Adrenal gland (tissue), 12 donors: ENCODE results near the gene FZD7. TPM values are rescaled to one million over a fixed set of nuclear protein-coding genes. Genes with fewer than 3 reads are reported as not detected.
A peak's percentile ranks its signal among the peaks of the same experiment; 100 is the strongest.

Experiments
- DNase-seq, 7 donors: peaks; one replicate each; pipeline ENCODE4 v3.0.0-alpha.2; 2019 to 2020
- H3K27ac ChIP-seq, 5 donors: fragments of 200-600 bp; sonication (generic) in 4 of 5; 1 replicate in 3 of 5; 2 replicates in 2 of 5; pipeline versions ENCODE4 v1.5.1 to v1.8.0; 2016 to 2020; ENCODE audit warnings: mild to moderate bottlenecking in 1 of 5
- H3K27me3 ChIP-seq: fragments of 200-600 bp; 2 replicates; pipeline ENCODE4 v1.8.0; 2021
- H3K36me3 ChIP-seq, 2 donors: fragments of 200-600 bp; replicated peaks in 1 of 2; 1 replicate in 1 of 2; 2 replicates in 1 of 2; pipeline versions ENCODE4 v1.5.1 to v1.8.0; 2018 to 2022
- H3K4me1 ChIP-seq, 2 donors: fragments of 200-600 bp; replicated peaks in 1 of 2; 1 replicate in 1 of 2; 2 replicates in 1 of 2; pipeline versions ENCODE4 v1.5.1 to v1.8.0; 2018 to 2021
- H3K4me3 ChIP-seq, 4 donors: fragments of 200-600 bp; sonication (generic) in 3 of 4; one replicate each; pipeline ENCODE4 v1.5.1; 2016 to 2018
- H3K9me3 ChIP-seq, 3 donors: fragments of 200-600 bp; sonication (generic) in 1 of 3; replicated peaks in 1 of 3; 1 replicate in 2 of 3; 2 replicates in 1 of 3; pipeline versions ENCODE4 v1.5.1 to v1.8.0; 2016 to 2021
- POLR2A ChIP-seq, 2 donors: fragments of 450-650 bp; IDR thresholded peaks; one replicate each; pipeline ENCODE4 v1.6.1; 2017; ENCODE audit warnings: antibody characterized with exemption in 2 of 2, mild to moderate bottlenecking in 2 of 2, moderate library complexity in 1 of 2
- WGBS, 4 donors: extraction: QIAGEN DNeasy Blood & Tissue Kit in 2 of 4; methylation state at CpG; one replicate each; pipeline versions ENCODE4 v1.1.5 to v1.1.7; 2013 to 2017; 5-methylcytosine and 5-hydroxymethylcytosine counted together
- intact Hi-C, 2 donors: fragments of 100-400 bp; cut with DNase I; formaldehyde crosslinking; loops; one replicate each; pipeline versions ENCODE4 v1.14.1 to v1.15.0; 2022 to 2023
- polyA plus RNA-seq, 3 donors: library from polyadenylated mRNA; stranded (reverse); fragments of 200-250 nt in 2 of 3; fragments of 350-450 nt in 1 of 3; fragmentation: Illumina TruSeq in 1 of 3; extraction: RNeasy Lipid Tissue Mini Kit (QIAGEN cat#74804) in 1 of 3; gene quantifications; one replicate each; pipeline ENCODE4 v1.2.3, GENCODE V29; 2013 to 2014
- total RNA-seq, 9 donors: library from RNA; depleted of rRNA in 4 of 9; stranded (reverse); fragments of >200 nt in 4 of 9; fragments of 120-200 nt in 1 of 9; fragmentation: NEBNext Ultra II Directional in 1 of 9; extraction: Animal tissue kit (Norgen Biotek cat#: 25700) in 1 of 9; gene quantifications; one replicate each; pipeline versions ENCODE4 v1.1.0 to v1.2.4, GENCODE V29; 2013 to 2023
- TF ChIP-seq, protein P1 (sequence below), 6 experiments: fragments of 450-650 bp in 4 of 6; fragments of 200-600 bp in 2 of 6; sonication (generic) in 1 of 6; IDR thresholded peaks; 1 replicate in 5 of 6; 2 replicates in 1 of 6; pipeline versions ENCODE4 v1.5.1 to v1.8.0; 2016 to 2021; ENCODE audit warnings: antibody characterized with exemption in 6 of 6, mild to moderate bottlenecking in 2 of 6, moderate library complexity in 1 of 6
- donor health status: healthy with polysubstance abuse.
- donor health status: Bipolar disorder and iron deficiency.
- donor health status: DM: yes; HTN: yes; CAD: no.
- donor health status: DM: no; HTN: no; CAD: no.
- donor health status: DM: no; HTN: no; CAD: no.
- donor health status: DM: yes; HTN: yes; CAD: no.

Gene FZD7
- total and polyA plus RNA-seq, 12 donors, result 1.2 to 7.1 (median 3.0) TPM

DNA sequence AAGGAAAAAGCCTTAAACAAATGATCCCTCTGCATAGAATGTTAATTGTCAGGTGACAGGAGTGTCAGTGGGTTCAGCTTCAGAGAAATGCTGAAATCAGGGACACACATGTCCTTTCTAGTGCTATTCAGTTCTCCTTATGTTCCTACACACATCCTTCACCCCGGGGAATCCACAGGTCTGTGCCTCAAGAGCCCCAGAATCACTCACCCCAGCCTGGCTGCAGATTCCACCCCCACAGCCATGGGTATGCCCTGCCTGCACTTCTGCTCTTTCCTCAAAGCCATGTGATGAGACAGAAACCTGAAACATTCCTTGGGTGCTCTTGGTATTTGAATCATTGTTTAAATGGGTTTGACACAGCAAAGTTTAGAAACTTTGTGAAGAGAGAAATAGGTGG lies 27.4 kb upstream of the FZD7 start:
- WGBS, 4 donors, result 80 to 87% (median 82%) methylated on average over 1 of the region's 1 CpG
- Histone ChIP-seq H3K9me3 (no peaks in the 10 kb centered on the region), H3K4me1 (peaks cover 0 to 9% of the 10 kb centered on the region in 2 donors), H3K4me3 (no peak overlapping the region), H3K36me3 (no peaks in the 10 kb centered on the region), H3K27ac (no peak overlapping the region), H3K27me3 (no peaks in the 10 kb centered on the region)
- no peak for DNase-seq
- intact Hi-C loops, result no loop called here
- TF ChIP-seq POLR2A (IDR thresholded peaks at IDR 0.05), result no peak
- TF ChIP-seq, protein P1, sequence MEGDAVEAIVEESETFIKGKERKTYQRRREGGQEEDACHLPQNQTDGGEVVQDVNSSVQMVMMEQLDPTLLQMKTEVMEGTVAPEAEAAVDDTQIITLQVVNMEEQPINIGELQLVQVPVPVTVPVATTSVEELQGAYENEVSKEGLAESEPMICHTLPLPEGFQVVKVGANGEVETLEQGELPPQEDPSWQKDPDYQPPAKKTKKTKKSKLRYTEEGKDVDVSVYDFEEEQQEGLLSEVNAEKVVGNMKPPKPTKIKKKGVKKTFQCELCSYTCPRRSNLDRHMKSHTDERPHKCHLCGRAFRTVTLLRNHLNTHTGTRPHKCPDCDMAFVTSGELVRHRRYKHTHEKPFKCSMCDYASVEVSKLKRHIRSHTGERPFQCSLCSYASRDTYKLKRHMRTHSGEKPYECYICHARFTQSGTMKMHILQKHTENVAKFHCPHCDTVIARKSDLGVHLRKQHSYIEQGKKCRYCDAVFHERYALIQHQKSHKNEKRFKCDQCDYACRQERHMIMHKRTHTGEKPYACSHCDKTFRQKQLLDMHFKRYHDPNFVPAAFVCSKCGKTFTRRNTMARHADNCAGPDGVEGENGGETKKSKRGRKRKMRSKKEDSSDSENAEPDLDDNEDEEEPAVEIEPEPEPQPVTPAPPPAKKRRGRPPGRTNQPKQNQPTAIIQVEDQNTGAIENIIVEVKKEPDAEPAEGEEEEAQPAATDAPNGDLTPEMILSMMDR (IDR thresholded peaks at IDR 0.05), result no peak

DNA sequence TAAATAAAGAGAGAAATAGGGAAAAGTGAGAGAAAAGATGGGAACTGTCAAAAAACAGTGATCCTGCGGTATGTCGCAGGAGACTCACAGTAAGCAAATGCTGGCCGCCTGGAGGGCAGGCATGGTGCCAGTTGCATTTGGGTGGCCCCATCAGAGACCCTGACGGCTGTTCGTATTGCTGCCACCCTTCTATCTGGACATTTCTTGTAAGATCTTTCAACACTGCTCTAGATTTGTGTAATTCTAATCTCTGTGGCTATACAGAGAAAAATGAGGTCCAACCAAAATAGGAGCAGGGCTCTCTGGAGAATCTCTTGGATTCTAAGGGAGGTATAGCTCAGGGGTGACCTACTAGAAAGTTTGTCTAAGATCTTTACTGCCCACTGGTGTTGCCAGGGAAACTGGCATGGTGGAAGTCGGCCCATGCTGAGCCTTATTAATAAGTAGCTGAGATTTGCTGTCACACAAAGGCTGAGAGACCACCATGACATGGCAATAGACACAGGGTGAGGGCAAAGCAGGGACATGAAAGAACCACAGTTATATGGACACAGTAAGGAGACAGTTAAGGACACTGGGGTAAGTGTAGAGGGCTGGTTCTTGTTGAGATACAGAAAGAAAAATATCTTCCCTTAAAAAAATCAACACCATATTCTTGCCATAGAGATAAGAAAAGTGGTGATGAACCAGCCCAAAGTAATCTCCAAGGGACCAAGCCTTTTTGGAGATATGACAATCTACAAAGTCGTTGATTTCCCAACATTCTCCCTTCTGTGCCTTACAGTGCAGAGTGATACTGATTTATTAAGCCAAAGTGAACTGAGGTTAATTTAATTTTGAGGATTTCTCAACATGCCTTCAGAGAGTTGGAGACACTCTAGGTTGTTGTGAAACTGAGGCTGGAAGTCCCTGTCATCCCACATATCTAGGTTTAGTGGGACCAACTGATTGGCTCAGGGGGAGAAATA lies 26.4 kb upstream of the FZD7 start:
- Histone ChIP-seq H3K4me1 (peaks cover 0 to 9% of the 10 kb centered on the region in 2 donors), H3K36me3 (no peaks in the 10 kb centered on the region), H3K4me3 (no peak overlapping the region), H3K9me3 (no peaks in the 10 kb centered on the region), H3K27ac (no peak overlapping the region), H3K27me3 (no peaks in the 10 kb centered on the region)
- intact Hi-C loops, result no loop called here
- WGBS, 4 donors, result 65 to 78% (median 72%) methylated on average over 7 of the region's 7 CpGs
- DNase-seq, result no peak
- TF ChIP-seq POLR2A (IDR thresholded peaks at IDR 0.05), result no peak
- TF ChIP-seq, protein P1 (IDR thresholded peaks at IDR 0.05), result no peak

DNA sequence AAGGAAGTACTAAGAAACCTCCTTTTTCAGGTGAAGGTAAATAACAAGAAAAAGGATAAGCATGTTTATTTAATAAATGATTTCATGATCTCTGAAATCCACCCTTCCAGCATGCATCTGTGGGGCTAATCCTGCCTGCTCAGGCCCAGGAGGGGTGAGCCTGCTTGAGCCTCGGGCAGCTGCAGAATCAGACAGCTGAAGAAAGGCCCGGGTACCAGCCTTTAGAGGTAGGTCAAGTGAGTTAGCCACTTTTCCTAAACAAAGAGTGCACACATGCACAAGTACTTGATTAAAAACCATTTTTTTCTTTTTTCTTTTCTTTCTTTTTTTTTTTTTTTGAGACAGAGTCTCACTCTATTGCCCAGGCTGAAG lies 25.7 kb upstream of the FZD7 start:
- TF ChIP-seq POLR2A (IDR thresholded peaks at IDR 0.05), result no peak
- TF ChIP-seq, protein P1 (IDR thresholded peaks at IDR 0.05), result no peak
- peaks cover 0 to 9% of the 10 kb centered on the region in 2 donors for H3K4me1 ChIP-seq
- H3K27me3 ChIP-seq, result no peaks in the 10 kb centered on the region
- 75 to 98% (median 83%) methylated on average over 2 of the region's 2 CpGs for WGBS, 4 donors
- no peaks in the 10 kb centered on the region for H3K9me3 ChIP-seq
- no peak overlapping the region for H3K27ac ChIP-seq
- no peak overlapping the region for H3K4me3 ChIP-seq
- DNase-seq, result no peak
- intact Hi-C loops, result no loop called here
- H3K36me3 ChIP-seq, result no peaks in the 10 kb centered on the region

DNA sequence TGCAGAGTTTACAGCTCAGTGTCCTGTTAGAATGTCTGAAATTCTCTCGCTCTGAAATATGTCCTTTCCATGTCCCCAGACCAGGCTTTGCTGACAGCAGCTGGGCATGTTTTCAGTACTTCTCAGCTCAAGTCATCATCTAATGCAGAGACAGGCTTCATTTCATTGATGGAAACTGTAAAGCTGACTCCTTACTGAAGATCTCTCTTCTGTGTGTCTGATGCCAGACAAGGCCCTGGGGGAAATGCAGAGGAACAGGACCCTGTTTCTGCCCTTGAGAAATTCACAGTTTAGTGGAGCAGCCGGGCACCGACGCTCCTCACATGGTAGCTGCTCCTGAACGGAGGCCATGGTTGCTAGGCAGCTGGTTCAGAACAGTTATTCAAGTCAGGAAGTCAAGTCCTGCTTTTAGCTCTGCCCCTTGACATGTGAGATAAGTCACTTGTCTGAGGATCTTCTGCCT lies 24.6 kb upstream of the FZD7 start:
- no peaks in the 10 kb centered on the region for H3K9me3 ChIP-seq
- intact Hi-C loops, result no loop called here
- H3K27ac ChIP-seq, result peak overlapping the region in 1 of 5 donors; percentile 38
- no peaks in the 10 kb centered on the region for H3K36me3 ChIP-seq
- H3K27me3 ChIP-seq, result no peaks in the 10 kb centered on the region
- no peak for TF ChIP-seq POLR2A (IDR thresholded peaks at IDR 0.05)
- TF ChIP-seq, protein P1 (IDR thresholded peaks at IDR 0.05), result no peak
- no peak overlapping the region for H3K4me3 ChIP-seq
- DNase-seq, result peak in 2 of 7 donors; percentile 22 to 67
- peaks cover 0 to 9% of the 10 kb centered on the region in 2 donors for H3K4me1 ChIP-seq
- 43 to 56% (median 49%) methylated on average over 2 to 5 of the region's 5 CpGs for WGBS, 4 donors
